Type B pancreatic cell (in vitro differentiated cells): ENCODE measurements around the gene SIPA1L3. TPM values are rescaled to one million over a fixed set of nuclear protein-coding genes. Genes with fewer than 3 reads are reported as not detected.

ENCODE experiments used
- DNase-seq: peaks from one replicate; pipeline ENCODE4 v3.0.0; 2021; ENCODE audit warnings: mixed read lengths; ENCODE audit not compliant: unreplicated experiment; ENCODE audit errors: extremely low spot score
- H3K27ac Mint-ChIP-seq: 2 replicates; pipeline ENCODE4 v1.8.0; 2021; ENCODE audit warnings: mild to moderate bottlenecking, mixed read lengths
- H3K27me3 Mint-ChIP-seq: 2 replicates; pipeline ENCODE4 v1.8.0; 2021; ENCODE audit warnings: mixed read lengths
- H3K36me3 Mint-ChIP-seq: 2 replicates; pipeline ENCODE4 v1.8.0; 2021; ENCODE audit warnings: mixed read lengths
- H3K4me1 Mint-ChIP-seq: one replicate; pipeline ENCODE4 v1.8.0; 2021; ENCODE audit warnings: mixed read lengths; ENCODE audit not compliant: unreplicated experiment
- H3K4me3 Mint-ChIP-seq: 2 replicates; pipeline ENCODE4 v1.8.0; 2021; ENCODE audit warnings: mild to moderate bottlenecking, mixed read lengths
- H3K9me3 Mint-ChIP-seq: 2 replicates; pipeline ENCODE4 v1.8.0; 2021; ENCODE audit warnings: mixed read lengths
- CTCF ChIP-seq: fragments of 200-600 bp; sonication (generic); conservative IDR thresholded peaks from 2 replicates; pipeline ENCODE4 v1.5.0; 2021; ENCODE audit warnings: antibody characterized with exemption, mild to moderate bottlenecking
- total RNA-seq: library from RNA; stranded (reverse); gene quantifications from 2 replicates; pipeline ENCODE4 v1.2.1, GENCODE V29; 2021; ENCODE audit warnings: low replicate concordance

The SIPA1L3 gene
- total RNA-seq, 1 donor from 2014 or later: 53.7 TPM

GRCh38 chr19:38055655-38056521 lies 148.9 kb downstream of the SIPA1L3 start:
- Mint-ChIP-seq H3K9me3 (no peaks in the 10 kb centered on the region), H3K36me3 (no peaks in the 10 kb centered on the region), H3K27me3 (no peaks in the 10 kb centered on the region), H3K27ac (no peak overlapping the region), H3K4me3 (no peak overlapping the region), H3K4me1 (peaks cover 29% of the 10 kb centered on the region)
- TF ChIP-seq CTCF: no peak
- DNase-seq: no peak

- Mint-ChIP-seq H3K36me3 (no peaks in the 10 kb centered on the region), H3K27me3 (no peaks in the 10 kb centered on the region), H3K9me3 (no peaks in the 10 kb centered on the region), H3K4me1 (peaks cover 34% of the 10 kb centered on the region), H3K27ac (no peak overlapping the region), H3K4me3 (no peak overlapping the region)
- DNase-seq: no peak
- TF ChIP-seq CTCF: no peak
These were observed 149.6 kb downstream of the SIPA1L3 start for GRCh38 chr19:38056646-38057045.

GRCh38 chr19:38057959-38058690 lies 151.1 kb downstream of the SIPA1L3 start:
- no peak for TF ChIP-seq CTCF
- DNase-seq: no peak
- Mint-ChIP-seq H3K9me3 (no peaks in the 10 kb centered on the region), H3K4me1 (peaks cover 41% of the 10 kb centered on the region), H3K36me3 (no peaks in the 10 kb centered on the region), H3K27me3 (no peaks in the 10 kb centered on the region), H3K27ac (peak overlapping the region; percentile 94), H3K4me3 (peak overlapping the region; percentile 58)

GRCh38 chr19:38059897-38060296 lies 152.9 kb downstream of the SIPA1L3 start:
- Mint-ChIP-seq H3K27me3 (no peaks in the 10 kb centered on the region), H3K4me3 (no peak overlapping the region), H3K4me1 (peaks cover 45% of the 10 kb centered on the region), H3K9me3 (no peaks in the 10 kb centered on the region), H3K27ac (peak overlapping the region; percentile 59), H3K36me3 (no peaks in the 10 kb centered on the region)
- DNase-seq: no peak
- TF ChIP-seq CTCF: no peak

GRCh38 chr19:38060331-38060730 lies 153.3 kb downstream of the SIPA1L3 start:
- Mint-ChIP-seq H3K9me3 (no peaks in the 10 kb centered on the region), H3K4me3 (no peak overlapping the region), H3K36me3 (no peaks in the 10 kb centered on the region), H3K4me1 (peaks cover 41% of the 10 kb centered on the region), H3K27me3 (no peaks in the 10 kb centered on the region), H3K27ac (peak overlapping the region; percentile 59)
- TF ChIP-seq CTCF: no peak
- DNase-seq: no peak
